HCT116 (cell line): ENCODE measurements around the gene SRPX. TPM values are rescaled to one million over a fixed set of nuclear protein-coding genes. Genes with fewer than 3 reads are reported as not detected.

Experiments
- ATAC-seq: fragments of 200-7000 bp; cut with Tn5 transposase; 2 replicates; pipeline ENCODE4 v1.9.1; 2020; ENCODE audit warnings: mild to moderate bottlenecking, moderate library complexity
- BruUV-seq: library from RNA; stranded (reverse); fragments of 400-500 nt; replicated peaks from 2 replicates; lab custom pipeline; 2021; lab: Mats Ljungman, UMichigan
- CTCF ChIA-PET: fragments of 300-600 bp; sonication (Branson Sonifier 250); formaldehyde crosslinking; loops from one replicate; lab custom pipeline; 2021; ENCODE audit warnings: antibody characterized with exemption; lab: Charles Lee
- POLR2A ChIA-PET: fragments of 300-600, 350-600 bp; sonication (Branson Sonifier 250); formaldehyde crosslinking; loops from one replicate; lab custom pipeline; 2021; ENCODE audit warnings: antibody characterized with exemption; lab: Charles Lee
- RAD21 ChIA-PET, 2 experiments: fragments of 300-600 bp; sonication (Branson Sonifier 250); formaldehyde crosslinking; loops; one replicate each; lab custom pipeline; 2023; ENCODE audit warnings: low total read pairs in 2 of 2; ENCODE audit not compliant: uncharacterized antibody in 2 of 2, unreplicated experiment in 2 of 2, low non-redundant PET in 1 of 2; lab: Charles Lee
- DNase-seq: peaks from one replicate; pipeline ENCODE4 v3.0.0-alpha.2; 2010; ENCODE audit warnings: low read depth, low spot score
- H2AFZ ChIP-seq: fragments of 200-600 bp; shearing (Covaris generic), sonication (generic); 2 replicates; pipeline ENCODE4 v1.6.1; 2017; ENCODE audit warnings: low read depth, mixed run types, mixed read lengths, antibody characterized with exemption, low read length; ENCODE audit not compliant: poor library complexity, severe bottlenecking
- H3K27ac ChIP-seq: 2 replicates; pipeline ENCODE4 v1.5.1; 2012; ENCODE audit warnings: low read depth, low read length
- H3K27me3 ChIP-seq: fragments of 200-600 bp; sonication (generic); 2 replicates; pipeline ENCODE4 v1.6.1; 2016; ENCODE audit warnings: mixed run types, low read length, mixed read lengths; ENCODE audit not compliant: insufficient read depth
- H3K36me3 ChIP-seq, 2 experiments: fragments of 200-500 bp in 1 of 2; fragments of 200-600 bp in 1 of 2; sonication (Bioruptor generic) in 1 of 2; sonication (generic) in 1 of 2; 2 replicates each; pipeline versions ENCODE4 v1.5.1 to v1.6.1; 2014 to 2016; ENCODE audit warnings: low read length in 2 of 2, inconsistent platforms in 1 of 2, mixed read lengths in 1 of 2, mixed run types in 1 of 2; ENCODE audit not compliant: insufficient read depth in 2 of 2, control insufficient read depth in 1 of 2
- H3K4me1 ChIP-seq, 2 experiments: fragments of 200-600 bp in 1 of 2; sonication (generic) in 1 of 2; 2 replicates each; pipeline versions ENCODE4 v1.5.1 to v1.6.1; 2012 to 2017; ENCODE audit warnings: low read length in 2 of 2, inconsistent platforms in 1 of 2, mild to moderate bottlenecking in 1 of 2, mixed read lengths in 1 of 2, mixed run types in 1 of 2, moderate library complexity in 1 of 2; ENCODE audit not compliant: insufficient read depth in 2 of 2, control insufficient read depth in 1 of 2
- H3K4me2 ChIP-seq: fragments of 200-600 bp; sonication (generic); 2 replicates; pipeline ENCODE4 v1.6.1; 2017; ENCODE audit warnings: mixed run types, low read length, mixed read lengths
- H3K4me3 ChIP-seq, 2 experiments: fragments of 200-600 bp in 1 of 2; sonication (generic) in 1 of 2; replicated peaks in 1 of 2; 2 replicates each; pipeline ENCODE4 v1.5.1; 2011 to 2016; ENCODE audit warnings: low read length in 2 of 2, control low read depth in 1 of 2, low read depth in 1 of 2, mild to moderate bottlenecking in 1 of 2, mixed read lengths in 1 of 2, mixed run types in 1 of 2
- H3K79me2 ChIP-seq: fragments of 200-600 bp; sonication (generic); 2 replicates; pipeline ENCODE4 v1.6.1; 2017; ENCODE audit warnings: mild to moderate bottlenecking, mixed run types, low read length, moderate library complexity, mixed read lengths; ENCODE audit not compliant: insufficient read depth
- H3K9ac ChIP-seq: fragments of 200-600 bp; sonication (generic); 2 replicates; pipeline ENCODE4 v1.6.1; 2016; ENCODE audit warnings: low read length, mixed read lengths
- H3K9me2 ChIP-seq: fragments of 200-600 bp; sonication (generic), shearing (Covaris generic); 2 replicates; pipeline ENCODE4 v1.6.1; 2017; ENCODE audit warnings: mixed run types, mild to moderate bottlenecking, moderate library complexity; ENCODE audit not compliant: insufficient read depth
- H3K9me3 ChIP-seq, 2 experiments: fragments of 200-500 bp in 1 of 2; fragments of 200-600 bp in 1 of 2; sonication (Bioruptor generic) in 1 of 2; sonication (generic) in 1 of 2; 2 replicates each; pipeline ENCODE4 v1.6.1; 2014 to 2017; ENCODE audit warnings: low read length in 2 of 2, mixed read lengths in 2 of 2, inconsistent platforms in 1 of 2, low read depth in 1 of 2, mild to moderate bottlenecking in 1 of 2, mixed run types in 1 of 2, moderate library complexity in 1 of 2; ENCODE audit not compliant: control insufficient read depth in 1 of 2, insufficient read depth in 1 of 2
- H4K20me1 ChIP-seq: fragments of 200-600 bp; sonication (generic), shearing (Covaris generic); 2 replicates; pipeline ENCODE4 v1.6.1; 2017; ENCODE audit warnings: mixed run types, mild to moderate bottlenecking, moderate library complexity; ENCODE audit not compliant: insufficient read depth
- CBX3 ChIP-seq: IDR thresholded peaks from 2 replicates; pipeline ENCODE4 v1.6.1; 2012; ENCODE audit warnings: low read depth
- CEBPB ChIP-seq: IDR thresholded peaks from 2 replicates; pipeline ENCODE4 v1.6.1; 2012; ENCODE audit warnings: low read depth
- EGR1 ChIP-seq: IDR thresholded peaks from 2 replicates; pipeline ENCODE4 v1.6.1; 2012; ENCODE audit warnings: low read depth
- ELF1 ChIP-seq: IDR thresholded peaks from 2 replicates; pipeline ENCODE4 v1.6.1; 2012; ENCODE audit warnings: low read depth, borderline replicate concordance
- EZH2 ChIP-seq: fragments of 200-600 bp; sonication (generic); IDR thresholded peaks from 2 replicates; pipeline ENCODE4 v1.6.1; 2017; ENCODE audit warnings: antibody characterized with exemption, mixed run types
- FOSL1 ChIP-seq: IDR thresholded peaks from 2 replicates; pipeline ENCODE4 v1.6.1; 2012; ENCODE audit warnings: low read depth
- JUND ChIP-seq: IDR thresholded peaks from 2 replicates; pipeline ENCODE4 v1.6.1; 2012
- MAX ChIP-seq: IDR thresholded peaks from 2 replicates; pipeline ENCODE4 v1.6.1; 2012
- POLR2A ChIP-seq: IDR thresholded peaks from 2 replicates; pipeline ENCODE4 v1.7.0; 2011; ENCODE audit warnings: borderline replicate concordance; ENCODE audit not compliant: insufficient read depth, insufficient read length; ENCODE audit errors: extremely low read depth
- POLR2AphosphoS5 ChIP-seq: IDR thresholded peaks from 2 replicates; pipeline ENCODE4 v1.6.1; 2011; ENCODE audit warnings: mild to moderate bottlenecking, low read depth, low read length, moderate library complexity
- RAD21 ChIP-seq: IDR thresholded peaks from 2 replicates; pipeline ENCODE4 v1.6.1; 2012; ENCODE audit warnings: low read depth, mild to moderate bottlenecking
- SP1 ChIP-seq: IDR thresholded peaks from 2 replicates; pipeline ENCODE4 v1.6.1; 2012; ENCODE audit warnings: low read depth
- TCF7L2 ChIP-seq: IDR thresholded peaks from 2 replicates; pipeline ENCODE4 v1.7.0; 2011; ENCODE audit warnings: borderline replicate concordance, inconsistent platforms; ENCODE audit not compliant: insufficient read depth, insufficient read length; ENCODE audit errors: extremely low read depth
- ZBTB33 ChIP-seq: IDR thresholded peaks from 2 replicates; pipeline ENCODE4 v1.6.1; 2011; ENCODE audit warnings: mild to moderate bottlenecking, low read length, moderate library complexity; ENCODE audit not compliant: insufficient replicate concordance; ENCODE audit errors: extremely low read depth
- ZFX ChIP-seq: fragments of 450-650 bp; IDR thresholded peaks from 2 replicates; pipeline ENCODE4 v1.6.1; 2017
- intact Hi-C: fragments of 100-400 bp; cut with micrococcal nuclease; formaldehyde crosslinking; loops from 2 replicates; pipeline ENCODE4 v1.10.0; 2022
- total RNA-seq: library from RNA; stranded (reverse); gene quantifications from one replicate; pipeline ENCODE4 v1.2.1, GENCODE V29; 2021; ENCODE audit not compliant: unreplicated experiment
- TF ChIP-seq, protein P1 (sequence below): IDR thresholded peaks from 2 replicates; pipeline ENCODE4 v1.6.1; 2012; ENCODE audit warnings: low read depth
- TF ChIP-seq, protein P2 (sequence below), 3 experiments: fragments of 200-600 bp in 1 of 3; sonication (generic) in 1 of 3; IDR thresholded peaks in 2 of 3; conservative IDR thresholded peaks in 1 of 3; 2 replicates each; pipeline ENCODE4 v1.5.1; 2012 to 2017; ENCODE audit warnings: low read depth in 2 of 3, low read length in 2 of 3, antibody characterized with exemption in 1 of 3, borderline replicate concordance in 1 of 3, control low read depth in 1 of 3, mild to moderate bottlenecking in 1 of 3, mixed read lengths in 1 of 3, mixed run types in 1 of 3, moderate library complexity in 1 of 3; ENCODE audit not compliant: insufficient read depth in 1 of 3

Gene SRPX
- total RNA-seq, 1 experiment from 2014 or later = 18.2 TPM

DNA sequence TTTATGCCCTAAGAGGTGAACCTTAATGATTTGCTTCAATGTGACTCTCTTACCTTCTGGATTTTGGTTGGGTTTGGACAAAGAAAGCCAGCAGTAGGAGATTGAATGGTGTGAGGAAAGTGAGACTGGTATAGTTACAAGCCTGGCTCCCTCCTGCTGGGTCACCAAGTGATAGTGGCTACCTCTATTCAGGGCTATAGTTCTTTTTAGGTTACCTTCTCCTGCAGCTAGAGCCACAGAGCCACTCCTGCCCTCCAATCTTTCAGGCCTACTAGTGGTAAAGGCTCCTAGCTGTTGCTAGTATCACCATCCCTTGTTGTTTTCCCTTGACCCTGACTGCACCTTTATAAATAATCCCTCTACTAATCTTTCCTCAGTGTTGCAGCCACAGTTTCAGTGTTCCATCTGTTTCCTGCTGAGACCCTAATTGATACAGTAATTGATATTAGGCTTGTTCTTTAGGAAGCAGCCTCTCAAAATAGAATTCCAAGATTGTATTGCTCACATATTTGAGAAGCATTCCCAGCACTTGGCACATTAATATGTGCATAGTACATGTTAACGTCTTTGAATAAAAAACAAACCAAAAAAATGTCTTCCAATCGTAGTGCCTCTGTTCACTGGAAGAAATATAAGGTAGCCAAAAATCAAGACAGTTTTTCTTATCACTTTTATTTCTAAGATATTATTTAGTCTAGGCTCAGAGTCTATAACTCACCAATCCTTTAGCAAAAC lies 82.3 kb downstream of the SRPX start:
- no peaks in the 10 kb centered on the region for H4K20me1 ChIP-seq
- ChIA-PET POLR2A (no interaction called here), RAD21 (no interaction called here), CTCF (no interaction called here)
- H3K9me2 ChIP-seq = no peaks in the 10 kb centered on the region
- intact Hi-C loops = no loop called here
- no TSS peak for BruUV-seq
- no peak overlapping the region for H3K9ac ChIP-seq
- no peaks in the 10 kb centered on the region for H3K79me2 ChIP-seq
- no peak overlapping the region for H3K27ac ChIP-seq
- no peaks in the 10 kb centered on the region for H3K4me1 ChIP-seq
- ATAC-seq = no peak
- no peak overlapping the region for H3K4me2 ChIP-seq
- DNase-seq = no peak
- no peaks in the 10 kb centered on the region for H3K36me3 ChIP-seq
- no peak overlapping the region for H2AFZ ChIP-seq
- H3K27me3 ChIP-seq = no peaks in the 10 kb centered on the region
- no peak overlapping the region for H3K4me3 ChIP-seq
- H3K9me3 ChIP-seq = no peaks in the 10 kb centered on the region
- TF ChIP-seq JUND (no peak), RAD21 (no peak), ZBTB33 (no peak), CBX3 (no peak), CEBPB (no peak), TCF7L2 (no peak), ELF1 (no peak), MAX (no peak), POLR2AphosphoS5 (no peak), FOSL1 (no peak), POLR2A (no peak), EGR1 (no peak), EZH2 (no peak), ZFX (no peak), SP1 (no peak)
- TF ChIP-seq, protein P1, sequence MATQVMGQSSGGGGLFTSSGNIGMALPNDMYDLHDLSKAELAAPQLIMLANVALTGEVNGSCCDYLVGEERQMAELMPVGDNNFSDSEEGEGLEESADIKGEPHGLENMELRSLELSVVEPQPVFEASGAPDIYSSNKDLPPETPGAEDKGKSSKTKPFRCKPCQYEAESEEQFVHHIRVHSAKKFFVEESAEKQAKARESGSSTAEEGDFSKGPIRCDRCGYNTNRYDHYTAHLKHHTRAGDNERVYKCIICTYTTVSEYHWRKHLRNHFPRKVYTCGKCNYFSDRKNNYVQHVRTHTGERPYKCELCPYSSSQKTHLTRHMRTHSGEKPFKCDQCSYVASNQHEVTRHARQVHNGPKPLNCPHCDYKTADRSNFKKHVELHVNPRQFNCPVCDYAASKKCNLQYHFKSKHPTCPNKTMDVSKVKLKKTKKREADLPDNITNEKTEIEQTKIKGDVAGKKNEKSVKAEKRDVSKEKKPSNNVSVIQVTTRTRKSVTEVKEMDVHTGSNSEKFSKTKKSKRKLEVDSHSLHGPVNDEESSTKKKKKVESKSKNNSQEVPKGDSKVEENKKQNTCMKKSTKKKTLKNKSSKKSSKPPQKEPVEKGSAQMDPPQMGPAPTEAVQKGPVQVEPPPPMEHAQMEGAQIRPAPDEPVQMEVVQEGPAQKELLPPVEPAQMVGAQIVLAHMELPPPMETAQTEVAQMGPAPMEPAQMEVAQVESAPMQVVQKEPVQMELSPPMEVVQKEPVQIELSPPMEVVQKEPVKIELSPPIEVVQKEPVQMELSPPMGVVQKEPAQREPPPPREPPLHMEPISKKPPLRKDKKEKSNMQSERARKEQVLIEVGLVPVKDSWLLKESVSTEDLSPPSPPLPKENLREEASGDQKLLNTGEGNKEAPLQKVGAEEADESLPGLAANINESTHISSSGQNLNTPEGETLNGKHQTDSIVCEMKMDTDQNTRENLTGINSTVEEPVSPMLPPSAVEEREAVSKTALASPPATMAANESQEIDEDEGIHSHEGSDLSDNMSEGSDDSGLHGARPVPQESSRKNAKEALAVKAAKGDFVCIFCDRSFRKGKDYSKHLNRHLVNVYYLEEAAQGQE = no peak
- TF ChIP-seq, protein P2, sequence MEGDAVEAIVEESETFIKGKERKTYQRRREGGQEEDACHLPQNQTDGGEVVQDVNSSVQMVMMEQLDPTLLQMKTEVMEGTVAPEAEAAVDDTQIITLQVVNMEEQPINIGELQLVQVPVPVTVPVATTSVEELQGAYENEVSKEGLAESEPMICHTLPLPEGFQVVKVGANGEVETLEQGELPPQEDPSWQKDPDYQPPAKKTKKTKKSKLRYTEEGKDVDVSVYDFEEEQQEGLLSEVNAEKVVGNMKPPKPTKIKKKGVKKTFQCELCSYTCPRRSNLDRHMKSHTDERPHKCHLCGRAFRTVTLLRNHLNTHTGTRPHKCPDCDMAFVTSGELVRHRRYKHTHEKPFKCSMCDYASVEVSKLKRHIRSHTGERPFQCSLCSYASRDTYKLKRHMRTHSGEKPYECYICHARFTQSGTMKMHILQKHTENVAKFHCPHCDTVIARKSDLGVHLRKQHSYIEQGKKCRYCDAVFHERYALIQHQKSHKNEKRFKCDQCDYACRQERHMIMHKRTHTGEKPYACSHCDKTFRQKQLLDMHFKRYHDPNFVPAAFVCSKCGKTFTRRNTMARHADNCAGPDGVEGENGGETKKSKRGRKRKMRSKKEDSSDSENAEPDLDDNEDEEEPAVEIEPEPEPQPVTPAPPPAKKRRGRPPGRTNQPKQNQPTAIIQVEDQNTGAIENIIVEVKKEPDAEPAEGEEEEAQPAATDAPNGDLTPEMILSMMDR (IDR thresholded peaks at IDR 0.05 in 2 of 3, conservative IDR thresholded peaks at IDR 0.05 in 1 of 3; ENCODE audit: borderline replicate concordance in 1 of 3, insufficient read depth in 1 of 3, low read depth in 2 of 3, low read length in 2 of 3) = no peak
